Endothelial cell of umbilical vein (primary cell): Measurements from ENCODE around the gene ADAMTS14. TPM values are rescaled to one million over a fixed set of nuclear protein-coding genes. Genes with fewer than 3 reads are reported as not detected.

Experiments used
- BruUV-seq: library from RNA; stranded (reverse); fragments of 400-500 nt; replicated peaks from 2 replicates; lab custom pipeline; 2021; lab: Mats Ljungman, UMichigan
- CTCF ChIA-PET: fragments of 300-600, 350-600 bp; sonication (Branson Sonifier 250); formaldehyde crosslinking; loops from one replicate; lab custom pipeline; 2021; ENCODE audit warnings: antibody characterized with exemption, inconsistent platforms; lab: Charles Lee
- POLR2A ChIA-PET: fragments of 300-600, 350-600 bp; sonication (Branson Sonifier 250); formaldehyde crosslinking; loops from one replicate; lab custom pipeline; 2021; ENCODE audit warnings: antibody characterized with exemption, inconsistent platforms; lab: Charles Lee
- DNase-seq: peaks from one replicate; pipeline ENCODE4 v3.0.0-alpha.2; 2011; ENCODE audit warnings: low read depth, low spot score
- FAIRE-seq: peaks from 2 replicates; lab custom pipeline; 2011; peaks lifted over from hg19 to GRCh38; lab: Jason Lieb, UNC
- H2AFZ ChIP-seq: 2 replicates; pipeline ENCODE4 v1.6.0; 2012; ENCODE audit warnings: low read depth, low read length, control low read depth, inconsistent platforms
- H3K27ac ChIP-seq: 2 replicates; pipeline ENCODE4 v1.5.1; 2011; ENCODE audit warnings: low read depth, mild to moderate bottlenecking, control low read depth, low read length, moderate library complexity; ENCODE audit not compliant: insufficient read depth
- H3K27me3 ChIP-seq, 2 experiments: 2 replicates each; pipeline versions ENCODE4 v1.6.0 to v1.6.1; 2011; ENCODE audit warnings: low read length in 2 of 2, mixed read lengths in 1 of 2; ENCODE audit not compliant: control insufficient read depth in 2 of 2, insufficient read depth in 2 of 2
- H3K36me3 ChIP-seq, 2 experiments: 2 replicates in 1 of 2; 3 replicates in 1 of 2; pipeline ENCODE4 v1.5.1; 2011; ENCODE audit warnings: low read length in 2 of 2, mild to moderate bottlenecking in 1 of 2, moderate library complexity in 1 of 2; ENCODE audit not compliant: control insufficient read depth in 2 of 2, insufficient read depth in 2 of 2; ENCODE audit errors: extremely low read depth in 1 of 2
- H3K4me1 ChIP-seq: 3 replicates; pipeline ENCODE4 v1.5.1; 2011; ENCODE audit warnings: mild to moderate bottlenecking, low read length; ENCODE audit not compliant: control insufficient read depth, insufficient read depth; ENCODE audit errors: extremely low read depth
- H3K4me2 ChIP-seq: 2 replicates; pipeline ENCODE4 v1.6.1; 2011; ENCODE audit warnings: low read length, control low read depth, mixed read lengths; ENCODE audit not compliant: insufficient read depth
- H3K4me3 ChIP-seq, 3 experiments: fragments of 200-600 bp in 1 of 3; sonication (generic), shearing (Covaris generic) in 1 of 3; replicated peaks in 1 of 3; 2 replicates each; pipeline ENCODE4 v1.5.1; 2011 to 2016; ENCODE audit warnings: control low read depth in 3 of 3, low read length in 3 of 3, mild to moderate bottlenecking in 2 of 3, inconsistent platforms in 1 of 3, low read depth in 1 of 3, moderate library complexity in 1 of 3; ENCODE audit not compliant: insufficient read depth in 1 of 3
- H3K79me2 ChIP-seq: 2 replicates; pipeline ENCODE4 v1.6.0; 2012; ENCODE audit warnings: low read length, inconsistent platforms; ENCODE audit not compliant: control insufficient read depth, insufficient read depth
- H3K9ac ChIP-seq: replicated peaks from 2 replicates; pipeline ENCODE3; 2011; ENCODE audit warnings: low read length, control low read depth; ENCODE audit not compliant: insufficient read depth; ENCODE audit errors: extremely low read depth
- H3K9me1 ChIP-seq: replicated peaks from 3 replicates; pipeline ENCODE4 v1.6.0; 2011; ENCODE audit warnings: mild to moderate bottlenecking, low read length; ENCODE audit not compliant: control insufficient read depth, insufficient read depth; ENCODE audit errors: extremely low read depth
- H3K9me3 ChIP-seq: replicated peaks from 2 replicates; pipeline ENCODE4 v1.5.1; 2012; ENCODE audit warnings: low read length, inconsistent platforms; ENCODE audit not compliant: control insufficient read depth, insufficient read depth
- H4K20me1 ChIP-seq: replicated peaks from 2 replicates; pipeline ENCODE3; 2011; ENCODE audit warnings: mild to moderate bottlenecking, low read length; ENCODE audit not compliant: control insufficient read depth, insufficient read depth; ENCODE audit errors: extremely low read depth
- EZH2 ChIP-seq: IDR thresholded peaks from 2 replicates; pipeline ENCODE4 v1.6.1; 2012; ENCODE audit warnings: borderline replicate concordance, low read depth, mild to moderate bottlenecking, moderate library complexity, low read length, inconsistent platforms; ENCODE audit not compliant: severe bottlenecking
- FOS ChIP-seq: IDR thresholded peaks from 2 replicates; pipeline ENCODE4 v1.6.1; 2011; ENCODE audit warnings: mild to moderate bottlenecking, low read length, moderate library complexity, borderline replicate concordance; ENCODE audit not compliant: insufficient read depth
- GATA2 ChIP-seq: IDR thresholded peaks from 2 replicates; pipeline ENCODE4 v1.7.0; 2011; ENCODE audit warnings: low read depth, mild to moderate bottlenecking, moderate library complexity, mixed read lengths, low read length; ENCODE audit not compliant: insufficient read length, insufficient read depth
- JUN ChIP-seq: IDR thresholded peaks from 2 replicates; pipeline ENCODE4 v1.6.1; 2011; ENCODE audit warnings: borderline replicate concordance, low read depth; ENCODE audit not compliant: insufficient read length, insufficient read depth
- MYC ChIP-seq: IDR thresholded peaks from one replicate; pipeline ENCODE4 v1.6.1; 2011; ENCODE audit warnings: mild to moderate bottlenecking, low read depth, low read length
- POLR2A ChIP-seq: IDR thresholded peaks from 2 replicates; pipeline ENCODE4 v1.6.1; 2012; ENCODE audit warnings: low read depth, mild to moderate bottlenecking, control low read depth, low read length
- POLR2AphosphoS5 ChIP-seq: IDR thresholded peaks from 2 replicates; pipeline ENCODE4 v1.6.1; 2012; ENCODE audit warnings: low read depth, mild to moderate bottlenecking, control low read depth, low read length, moderate library complexity; ENCODE audit not compliant: insufficient read depth
- dilution Hi-C: fragments of 300-500 bp; cut with MboI; formaldehyde crosslinking; loops from one replicate; pipeline ENCODE4 v1.15.0; 2019; ENCODE audit warnings: low sequenced_read_pairs; ENCODE audit not compliant: extremely low pct_ligation_motif_present
- intact Hi-C: fragments of 100-400 bp; cut with micrococcal nuclease; formaldehyde crosslinking; loops from one replicate; pipeline ENCODE4 v1.10.0; 2022
- polyA plus RNA-seq, 4 experiments: library from polyadenylated mRNA; depleted of rRNA in 3 of 4; stranded (reverse) in 3 of 4; unstranded in 1 of 4; fragments of >200 nt; gene quantifications; 2 replicates each; pipeline versions ENCODE4 v1.2.1 to v1.2.3, GENCODE V29; 2011 to 2012; ENCODE audit warnings: missing spikeins in 1 of 4
- total RNA-seq: library from RNA; stranded (reverse); gene quantifications from 2 replicates; pipeline ENCODE4 v1.2.3, GENCODE V29; 2021
- TF ChIP-seq, protein P1 (sequence below): IDR thresholded peaks from 2 replicates; pipeline ENCODE4 v1.6.1; 2011; ENCODE audit not compliant: insufficient read depth, insufficient read length
- TF ChIP-seq, protein P2 (sequence below), 2 donors: IDR thresholded peaks; 1 replicate in 1 of 2; 2 replicates in 1 of 2; pipeline ENCODE4 v1.5.1; 2011; ENCODE audit warnings: low read length in 2 of 2, mild to moderate bottlenecking in 2 of 2, moderate library complexity in 2 of 2, control low read depth in 1 of 2, inconsistent platforms in 1 of 2, low read depth in 1 of 2; ENCODE audit not compliant: insufficient read depth in 1 of 2; ENCODE audit errors: extremely low read depth in 1 of 2

The ADAMTS14 gene
- total and polyA plus RNA-seq, 2 donors (not counting 3 experiments of a cell fraction or from before 2014, with no cell fraction given), result not detected

DNA sequence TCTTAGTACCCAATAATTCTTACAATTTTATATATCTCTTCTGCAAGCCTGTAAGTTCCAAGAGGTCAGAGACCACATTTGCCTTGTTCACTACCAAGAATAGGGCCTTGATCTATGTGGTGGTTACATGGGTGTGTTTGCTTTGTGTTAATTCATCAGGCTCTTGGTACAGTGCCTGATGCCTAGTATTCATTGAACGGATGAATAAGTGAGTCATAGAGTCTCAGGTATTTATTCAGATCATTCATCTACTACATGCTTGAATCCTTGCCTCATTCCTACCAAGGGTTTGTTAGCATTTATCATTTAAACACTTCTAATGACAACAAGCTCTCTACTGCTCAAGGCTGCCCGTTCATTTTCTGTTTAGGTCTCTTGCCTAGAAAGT, 132.1 kb downstream of the ADAMTS14 start:
- Histone ChIP-seq H3K9me1 (no peaks in the 10 kb centered on the region), H3K9ac (no peak overlapping the region), H3K9me3 (no peaks in the 10 kb centered on the region), H3K36me3 (no peaks in the 10 kb centered on the region), H4K20me1 (no peaks in the 10 kb centered on the region), H3K4me3 (no peak overlapping the region), H3K27me3 (peaks cover 13 to 29% of the 10 kb centered on the region in 2 experiments), H3K27ac (no peak overlapping the region), H2AFZ (no peak overlapping the region), H3K79me2 (no peaks in the 10 kb centered on the region), H3K4me1 (no peaks in the 10 kb centered on the region), H3K4me2 (no peak overlapping the region)
- no TSS peak for BruUV-seq
- TF ChIP-seq GATA2, result no peak
- TF ChIP-seq FOS, result no peak
- no peak for TF ChIP-seq POLR2A
- no peak for TF ChIP-seq JUN
- no peak for TF ChIP-seq MYC
- no peak for TF ChIP-seq POLR2AphosphoS5
- TF ChIP-seq EZH2, result no peak
- TF ChIP-seq, protein P1, sequence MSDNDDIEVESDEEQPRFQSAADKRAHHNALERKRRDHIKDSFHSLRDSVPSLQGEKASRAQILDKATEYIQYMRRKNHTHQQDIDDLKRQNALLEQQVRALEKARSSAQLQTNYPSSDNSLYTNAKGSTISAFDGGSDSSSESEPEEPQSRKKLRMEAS, result no peak
- TF ChIP-seq, protein P2, sequence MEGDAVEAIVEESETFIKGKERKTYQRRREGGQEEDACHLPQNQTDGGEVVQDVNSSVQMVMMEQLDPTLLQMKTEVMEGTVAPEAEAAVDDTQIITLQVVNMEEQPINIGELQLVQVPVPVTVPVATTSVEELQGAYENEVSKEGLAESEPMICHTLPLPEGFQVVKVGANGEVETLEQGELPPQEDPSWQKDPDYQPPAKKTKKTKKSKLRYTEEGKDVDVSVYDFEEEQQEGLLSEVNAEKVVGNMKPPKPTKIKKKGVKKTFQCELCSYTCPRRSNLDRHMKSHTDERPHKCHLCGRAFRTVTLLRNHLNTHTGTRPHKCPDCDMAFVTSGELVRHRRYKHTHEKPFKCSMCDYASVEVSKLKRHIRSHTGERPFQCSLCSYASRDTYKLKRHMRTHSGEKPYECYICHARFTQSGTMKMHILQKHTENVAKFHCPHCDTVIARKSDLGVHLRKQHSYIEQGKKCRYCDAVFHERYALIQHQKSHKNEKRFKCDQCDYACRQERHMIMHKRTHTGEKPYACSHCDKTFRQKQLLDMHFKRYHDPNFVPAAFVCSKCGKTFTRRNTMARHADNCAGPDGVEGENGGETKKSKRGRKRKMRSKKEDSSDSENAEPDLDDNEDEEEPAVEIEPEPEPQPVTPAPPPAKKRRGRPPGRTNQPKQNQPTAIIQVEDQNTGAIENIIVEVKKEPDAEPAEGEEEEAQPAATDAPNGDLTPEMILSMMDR (IDR thresholded peaks at IDR 0.05; ENCODE audit: extremely low read depth in 1 of 2, insufficient read depth in 1 of 2, low read depth in 1 of 2, low read length in 2 of 2), result no peak
- ChIA-PET POLR2A (no interaction called here), CTCF (no interaction called here)
- intact Hi-C loops, result no loop called here
- no peak for FAIRE-seq
- DNase-seq, result no peak
- dilution Hi-C loops, result no loop called here
